GM18508 (cell line): Measurements from ENCODE around the gene KLHDC8A.

Source experiments
- ATAC-seq: cut with Tn5 transposase; IDR thresholded peaks from one replicate; pipeline ENCODE4 v1.9.1; 2021; ENCODE audit warnings: moderate number of reproducible peaks; ENCODE audit not compliant: insufficient read depth, unreplicated experiment

KLHDC8A gene

DNA sequence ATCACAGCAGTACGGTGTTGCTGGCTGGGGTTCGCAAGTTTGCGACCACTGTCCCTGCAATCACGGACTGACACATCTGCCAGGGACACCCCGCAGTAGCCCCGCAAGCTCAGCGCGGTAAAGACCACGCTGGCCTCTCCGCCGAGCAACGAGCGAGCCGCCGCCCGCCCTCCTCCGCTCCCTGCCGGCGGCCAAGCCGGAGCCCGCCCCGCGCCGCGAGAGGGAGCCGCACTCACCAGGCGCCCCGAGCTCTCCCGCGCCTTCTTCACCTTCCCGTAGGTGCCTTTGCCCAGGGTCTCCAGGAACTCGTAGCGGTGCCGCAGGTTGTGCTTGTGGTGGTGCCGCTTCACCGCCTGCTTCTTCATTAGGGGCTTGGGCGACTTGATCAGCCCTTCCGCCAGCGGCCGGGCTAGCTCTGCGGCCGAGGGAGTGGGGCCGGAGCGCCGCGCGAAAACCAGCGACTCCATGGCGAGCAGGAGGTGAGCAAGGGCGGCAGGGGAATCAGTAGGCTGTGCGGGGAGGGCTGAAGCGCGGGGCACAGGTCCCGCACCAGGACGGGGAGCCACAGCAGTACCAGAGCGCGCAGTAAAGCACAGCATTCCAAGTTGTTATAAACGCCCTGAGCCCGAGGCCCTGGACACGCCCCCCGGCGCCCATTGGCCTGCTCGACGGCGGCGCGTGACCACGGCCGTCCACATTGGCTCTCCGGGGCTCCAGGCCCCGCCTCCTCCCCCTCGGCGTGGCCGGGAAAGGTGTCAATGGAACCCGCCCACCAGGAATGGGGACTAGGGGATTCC is 35.4 kb downstream of the KLHDC8A start, which contains the start of gene NUAK2:
NUAK2 (minus strand) TSS at position 584 of the 797 bp plus-strand sequence; CDS start at position 467, 117 bp downstream.
- ATAC-seq, result no peak

DNA sequence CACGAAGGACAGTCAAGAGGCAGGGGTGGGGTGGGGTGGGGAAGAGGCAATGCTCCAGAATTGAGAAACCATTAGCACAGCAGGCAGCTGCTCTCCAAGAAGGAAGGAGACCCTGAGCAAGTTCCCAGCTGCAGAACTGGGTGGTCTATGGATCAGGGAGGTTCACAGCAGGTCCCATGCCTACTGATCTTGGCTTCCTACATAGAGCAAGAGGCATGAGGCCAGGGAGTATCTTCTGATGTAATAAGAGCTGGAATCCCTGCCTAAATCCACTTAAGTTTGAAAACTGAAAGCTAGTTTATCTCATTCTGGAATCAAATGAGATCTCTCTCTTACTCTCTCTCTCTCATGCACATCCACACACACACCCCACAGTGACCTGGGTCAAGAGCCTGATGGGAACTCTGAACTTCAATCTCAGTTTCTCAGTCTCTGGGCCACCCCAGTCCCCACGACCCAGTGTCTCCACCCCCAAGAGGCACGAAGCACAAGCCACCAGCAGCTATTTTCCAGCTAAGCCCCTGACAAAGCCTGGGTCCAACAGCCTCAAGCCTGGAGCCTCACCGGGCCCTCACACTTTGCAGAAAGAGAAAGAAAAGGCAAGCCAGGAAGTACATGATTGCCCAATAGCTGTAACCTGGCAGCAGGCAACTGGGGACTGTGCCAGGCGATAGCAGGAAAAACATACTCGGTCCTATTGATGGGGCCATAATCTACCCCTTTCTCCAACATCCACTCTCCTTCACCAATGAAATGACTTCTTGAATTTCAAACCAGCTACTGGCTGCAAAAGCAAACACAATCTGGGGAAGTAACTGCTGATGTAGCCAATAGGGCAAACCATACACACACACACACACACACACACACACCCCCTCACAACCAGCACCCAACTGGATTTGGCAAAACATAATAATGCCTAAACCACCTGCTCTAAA is 37.4 kb downstream of the KLHDC8A start:
- ATAC-seq, result no peak

DNA sequence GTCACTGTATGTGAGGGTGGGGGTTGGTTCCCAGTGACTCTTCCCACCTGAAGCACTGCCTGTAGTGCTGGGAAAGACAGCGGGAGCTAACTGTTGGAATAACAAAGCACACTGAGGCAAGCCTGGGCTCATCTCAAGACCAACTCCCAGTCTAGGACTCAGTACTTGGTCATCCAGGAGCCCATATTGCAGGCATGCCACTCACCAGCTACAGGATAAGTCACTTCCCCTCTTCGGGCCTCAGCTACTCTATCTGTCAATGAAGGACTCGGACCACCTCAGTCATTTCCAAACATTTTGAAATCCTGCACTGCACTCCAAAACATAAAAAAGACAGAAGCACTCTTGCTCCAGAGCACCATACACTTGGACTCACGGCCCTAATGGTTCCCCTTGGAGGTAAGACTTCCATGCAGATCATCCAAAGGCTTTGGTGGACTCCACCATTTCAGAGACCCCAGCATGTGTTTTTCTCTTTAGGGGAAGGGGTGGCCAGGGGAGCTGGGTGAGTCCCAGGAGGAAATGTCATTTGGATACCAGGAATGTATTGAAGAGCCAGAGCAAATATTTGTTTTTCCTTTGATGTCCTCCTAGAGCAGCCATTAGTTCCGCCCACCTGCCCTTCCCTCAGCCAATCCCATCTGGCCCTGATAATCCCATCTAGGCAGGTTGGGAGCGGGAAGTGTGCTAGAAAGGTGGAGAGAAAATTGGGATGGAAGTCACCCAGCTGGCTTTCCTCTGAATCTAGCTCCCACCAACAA is 38.3 kb downstream of the KLHDC8A start:
- no peak for ATAC-seq

DNA sequence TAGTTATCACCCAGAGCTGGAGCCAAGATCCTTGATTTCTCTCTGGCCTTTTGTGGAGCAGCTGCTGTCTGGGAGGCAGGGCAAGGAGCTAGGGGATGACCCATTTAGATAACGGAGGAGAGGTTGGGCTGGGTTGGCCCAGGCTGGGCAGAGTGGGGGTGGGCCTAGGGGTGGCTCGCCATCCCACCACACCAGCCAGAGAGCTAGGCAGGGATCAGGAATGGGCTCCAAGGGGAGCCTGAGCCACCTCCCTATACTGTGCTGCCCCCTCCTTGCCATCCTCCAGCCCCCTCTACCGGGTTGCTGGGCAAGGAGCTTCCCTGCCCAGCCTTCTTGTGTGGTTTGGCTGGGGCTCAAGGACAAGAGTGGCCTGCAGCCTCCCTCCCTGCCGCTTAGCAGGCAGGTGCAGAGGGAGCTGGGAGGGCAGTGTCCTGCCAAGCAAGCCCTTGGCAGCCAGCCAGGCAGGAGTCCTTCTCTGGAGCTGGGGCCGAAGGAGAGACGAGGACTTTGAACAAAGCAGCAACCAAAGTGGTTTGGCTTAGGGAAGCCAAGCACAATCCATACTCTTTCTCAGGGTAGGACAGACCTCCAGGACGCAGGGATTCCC is 39.3 kb downstream of the KLHDC8A start:
- ATAC-seq, result no peak

DNA sequence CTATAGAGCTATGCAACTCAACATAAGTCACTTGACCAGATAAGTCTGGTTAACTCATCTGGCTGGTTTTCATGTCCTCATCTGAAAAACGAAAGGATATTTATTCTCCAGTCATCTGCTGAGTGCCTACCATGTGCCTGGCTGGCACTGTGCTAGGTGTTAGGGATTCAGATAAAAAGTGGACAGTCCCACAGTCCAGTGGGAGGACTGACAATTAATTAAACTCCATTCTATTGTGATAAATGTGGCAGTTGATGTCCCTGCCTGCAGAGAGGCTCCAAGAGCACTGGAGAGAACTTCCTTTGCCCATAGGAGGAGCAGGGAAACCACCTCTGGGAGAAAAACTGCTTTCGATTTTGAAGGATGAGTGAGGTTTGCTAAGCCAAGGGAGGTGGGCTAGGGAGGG is 40.6 kb downstream of the KLHDC8A start:
- no peak for ATAC-seq

DNA sequence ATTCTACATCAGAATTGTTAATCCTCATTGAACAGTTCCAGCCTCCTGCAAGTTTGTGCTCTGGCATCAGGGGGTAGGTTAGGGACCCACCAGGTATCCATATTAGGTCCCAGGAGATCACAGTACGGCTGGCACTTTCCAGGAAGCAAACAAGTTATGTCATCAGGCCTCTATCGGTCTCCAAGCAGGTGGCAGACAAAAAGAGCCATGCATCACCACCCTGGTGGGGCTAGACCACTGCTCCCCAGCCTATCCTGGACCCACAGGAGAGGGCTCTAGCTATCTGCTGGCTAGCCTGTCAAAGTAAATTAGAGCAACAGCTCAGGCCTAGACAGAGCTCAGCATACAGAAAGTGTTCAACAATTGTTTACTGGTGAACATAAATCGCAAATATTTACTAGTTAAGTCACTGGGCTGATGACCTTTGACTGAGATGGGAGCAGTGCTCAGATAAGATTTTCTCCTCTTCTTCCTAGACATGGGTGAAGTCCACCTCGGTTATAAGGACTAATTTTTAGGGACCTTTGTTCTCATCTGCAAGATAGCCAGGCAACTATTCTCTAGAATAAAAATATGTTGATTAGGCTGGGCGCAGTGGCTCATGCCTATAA is 41.6 kb downstream of the KLHDC8A start:
- ATAC-seq, result no peak

DNA sequence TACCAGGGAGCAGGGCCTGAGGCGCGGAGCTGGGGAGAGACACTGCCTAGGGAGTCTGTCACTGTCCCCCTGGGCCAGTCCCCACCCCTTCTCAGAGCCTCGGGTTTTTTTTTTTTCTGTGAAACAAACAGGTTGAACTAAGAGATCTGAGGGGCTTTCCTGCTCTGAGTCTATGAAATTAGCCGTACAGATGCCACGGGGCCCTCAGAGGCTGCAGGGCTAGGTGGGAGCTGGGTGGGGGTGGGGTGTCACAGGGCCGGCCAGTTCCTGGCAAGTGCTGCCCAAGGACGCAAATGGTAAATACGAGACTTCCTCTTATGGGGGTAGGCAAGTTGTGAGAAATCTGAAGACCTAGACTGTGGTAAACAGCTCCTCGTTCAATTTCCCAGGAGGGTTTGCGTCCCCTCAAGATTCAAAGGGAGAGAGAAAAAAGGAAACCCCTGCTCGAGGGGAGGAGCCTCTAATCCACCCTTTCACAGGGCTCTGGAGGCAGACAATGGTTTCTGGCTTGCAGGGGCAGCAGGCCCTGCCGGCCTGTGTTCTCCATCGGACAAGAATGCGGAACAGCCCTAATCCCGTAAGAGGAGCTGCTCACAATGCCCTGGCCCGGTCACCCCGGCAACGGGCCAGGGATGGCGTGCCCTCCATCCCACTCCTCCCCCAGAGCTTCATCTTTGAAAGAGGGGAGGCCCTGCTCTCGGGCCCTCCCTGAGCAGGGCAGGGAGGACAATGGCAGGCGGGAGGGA is 43.0 kb downstream of the KLHDC8A start:
- ATAC-seq, result no peak

DNA sequence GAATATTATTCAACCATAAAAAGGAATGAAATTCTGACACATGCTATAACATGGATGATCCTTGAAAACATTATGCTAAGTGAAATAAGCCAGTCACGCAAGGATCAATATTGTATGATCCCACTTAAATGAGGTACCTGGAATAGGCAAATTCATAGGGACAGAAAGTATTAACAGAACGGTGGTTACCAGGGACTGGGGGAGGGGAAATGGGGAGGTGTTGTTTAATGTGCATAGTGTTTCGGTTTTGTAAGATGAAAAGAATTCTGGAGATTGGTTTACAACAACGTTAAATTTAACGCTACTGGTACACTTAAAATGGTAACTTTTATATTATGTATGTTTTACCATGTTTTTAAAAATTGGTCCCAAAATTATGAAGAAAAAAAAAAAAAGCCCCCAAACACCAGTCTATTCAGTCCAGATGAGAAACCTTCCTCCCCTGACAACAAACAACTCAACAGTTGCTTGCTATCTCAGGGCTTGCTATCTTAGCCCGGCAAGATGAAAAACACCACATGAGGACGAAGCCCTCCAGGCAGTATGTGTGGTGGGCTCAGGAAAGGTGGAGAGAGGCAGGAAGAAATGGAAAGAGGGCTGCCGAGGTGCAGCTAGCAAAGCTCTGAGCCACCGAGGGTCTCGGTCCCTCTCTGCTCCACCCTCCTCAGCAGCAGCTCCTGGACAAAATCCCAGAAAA is 43.7 kb downstream of the KLHDC8A start:
- ATAC-seq, result no peak

DNA sequence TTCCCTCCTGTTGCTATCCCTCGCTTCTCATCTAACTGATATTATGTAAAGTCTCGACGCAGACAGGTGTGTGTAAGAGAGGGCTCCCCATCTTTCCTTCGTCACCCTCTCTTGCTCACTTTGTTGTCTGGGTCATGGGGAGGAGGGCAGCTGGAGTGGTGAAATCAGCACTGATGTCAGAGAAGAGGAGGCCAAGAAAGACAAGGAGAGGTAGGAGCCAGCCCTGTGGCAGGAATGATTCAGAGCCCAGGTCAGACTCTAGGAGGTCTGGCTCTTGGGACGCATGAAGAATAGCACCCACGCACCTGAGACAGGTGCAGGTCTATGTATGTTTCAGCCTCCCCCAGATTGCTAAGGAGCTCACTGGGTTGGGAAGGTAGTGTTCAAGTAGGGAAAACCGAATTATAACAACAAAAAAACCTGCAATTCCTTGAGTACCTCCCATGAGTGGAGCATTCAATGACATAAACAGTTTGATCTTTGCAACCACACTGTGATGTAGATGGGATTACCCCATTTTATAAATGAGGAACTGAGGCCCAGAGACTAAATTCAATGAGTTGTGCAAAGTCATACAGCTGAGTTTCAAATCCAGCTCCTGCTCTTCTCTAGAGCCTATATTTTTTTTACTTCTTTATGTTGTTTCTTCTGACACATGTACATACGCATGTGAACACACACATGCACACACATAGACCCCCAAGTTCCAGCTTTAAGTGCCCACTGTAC is 45.6 kb downstream of the KLHDC8A start:
- no peak for ATAC-seq

DNA sequence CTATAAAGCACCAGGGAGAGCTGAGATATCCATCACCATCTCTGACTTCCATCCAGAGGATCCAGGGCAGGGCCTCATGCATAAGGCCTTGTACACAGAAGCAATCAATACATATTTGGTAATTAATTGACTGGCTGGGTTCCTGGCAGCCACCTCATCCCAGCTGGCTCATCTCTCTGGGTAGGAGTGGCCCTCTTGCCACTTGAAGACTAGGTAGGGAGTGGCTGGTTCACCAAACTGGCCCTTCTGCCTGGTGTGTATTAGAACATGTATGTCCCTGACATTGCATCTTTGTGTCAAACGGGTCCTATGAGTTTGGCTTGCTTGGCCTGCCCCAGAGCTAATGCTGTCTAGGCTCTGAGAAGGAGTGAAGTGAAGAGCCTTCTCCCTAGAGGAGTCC is 47.0 kb downstream of the KLHDC8A start:
- ATAC-seq, result no peak

DNA sequence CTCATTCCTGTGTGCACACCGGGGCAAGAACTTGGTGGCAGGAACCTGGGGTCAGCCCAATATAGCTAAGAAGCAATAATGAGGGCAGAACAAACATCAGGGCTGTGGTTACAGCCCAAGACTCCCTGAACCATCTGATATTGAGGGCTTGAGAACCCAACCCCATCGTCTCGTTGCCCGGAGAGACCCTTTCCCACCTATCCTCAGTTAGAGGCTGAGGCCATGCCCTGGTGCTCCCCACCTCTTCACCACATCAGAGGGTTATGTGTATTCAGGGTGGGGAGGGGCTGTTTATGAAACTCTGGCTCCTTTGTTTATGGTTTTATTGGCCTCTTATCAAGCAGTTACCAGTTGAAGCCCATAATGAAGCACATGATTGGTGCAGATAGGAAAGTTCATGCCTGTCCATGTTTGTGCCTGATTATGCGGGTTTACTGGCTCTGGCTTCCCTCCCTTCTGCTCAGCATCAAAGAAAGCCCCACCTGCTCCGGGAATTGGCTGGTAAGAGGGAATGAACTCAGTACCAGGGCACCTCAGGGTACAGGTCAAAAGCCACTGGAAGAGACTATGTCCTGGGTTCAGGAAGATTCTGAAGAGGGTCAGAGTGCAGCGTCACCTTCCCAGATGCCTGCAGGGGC is 49.7 kb downstream of the KLHDC8A start:
- ATAC-seq, result no peak

DNA sequence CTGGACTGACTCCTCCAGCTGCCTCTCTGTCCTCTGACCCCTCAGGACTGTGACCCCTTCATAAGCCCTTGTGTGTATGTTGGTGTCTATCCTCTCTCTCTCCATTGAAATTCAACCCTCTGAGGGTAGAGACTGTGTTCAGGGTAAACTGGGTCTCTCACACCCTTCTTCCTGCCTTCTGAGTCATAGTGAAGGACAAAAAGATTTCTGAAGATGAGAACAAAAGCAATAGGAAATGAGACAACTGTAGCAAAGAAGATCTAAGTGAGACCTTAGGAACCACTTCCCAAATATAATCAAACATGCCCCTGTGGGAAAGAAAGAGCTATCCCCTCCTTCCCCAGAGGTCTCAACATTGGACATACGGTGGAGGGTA is 52.0 kb downstream of the KLHDC8A start:
- no peak for ATAC-seq

DNA sequence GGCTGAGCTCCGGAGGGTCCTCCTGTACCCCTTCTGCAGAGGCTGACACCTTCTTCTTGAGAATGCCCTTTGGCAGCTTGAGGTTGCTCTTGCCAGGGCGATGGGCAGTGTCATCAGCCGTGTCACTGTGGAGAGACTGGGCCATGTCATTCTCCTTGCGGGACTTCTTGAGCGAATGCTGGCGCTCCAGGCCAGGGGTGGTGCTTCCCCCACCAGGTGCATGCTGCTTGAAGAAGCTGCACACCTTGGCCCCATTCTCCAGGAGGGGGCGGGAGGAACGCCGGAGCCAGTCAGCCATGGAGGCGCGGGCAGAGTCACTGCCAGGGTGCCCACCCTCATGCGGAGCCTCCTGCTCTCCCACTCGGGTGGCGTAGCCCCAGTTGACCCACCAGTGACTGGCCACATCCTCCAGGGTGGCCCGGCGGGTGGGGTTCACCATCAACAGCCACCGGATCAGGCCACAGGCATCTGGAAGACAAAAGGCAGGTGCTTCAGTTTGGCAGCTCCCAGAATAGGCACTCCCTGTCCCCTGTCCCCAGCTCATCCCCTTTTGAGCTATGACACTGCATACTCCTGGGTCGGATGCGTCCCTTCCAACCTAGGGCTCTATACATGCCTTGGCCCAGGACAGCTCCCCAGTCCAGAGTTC is 52.6 kb downstream of the KLHDC8A start:
- ATAC-seq, result no peak

DNA sequence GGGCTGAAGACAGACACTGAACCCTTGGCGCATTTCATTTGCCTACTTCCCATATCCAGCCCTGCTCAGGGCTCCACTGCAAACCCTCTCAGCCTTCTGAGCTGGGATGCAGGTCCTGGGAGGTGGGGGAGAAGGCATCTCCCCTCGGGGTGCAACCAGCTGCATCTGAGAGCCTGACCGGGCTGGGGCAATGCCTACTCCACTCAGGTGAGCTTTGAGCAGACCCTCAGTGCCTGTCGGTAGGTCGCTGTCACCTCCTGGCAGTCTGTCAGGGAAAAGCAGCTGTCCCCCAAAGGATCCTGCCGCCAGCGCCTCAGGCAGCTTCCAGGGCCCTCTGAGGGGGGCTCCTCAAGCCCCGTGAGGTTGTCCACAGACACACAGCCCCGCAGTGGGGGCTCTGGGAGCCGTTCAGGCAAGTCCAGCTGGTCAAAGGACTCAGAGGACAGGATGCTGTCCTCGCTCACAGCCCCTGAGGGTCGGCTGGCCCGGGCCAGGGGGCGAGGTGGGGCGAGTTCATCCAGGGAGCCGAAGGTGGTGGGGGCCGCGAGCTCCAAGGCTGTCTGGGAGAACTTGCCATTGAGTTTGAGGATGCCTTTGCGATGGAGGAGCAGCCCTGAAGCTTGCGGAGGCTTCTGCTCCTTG is 53.4 kb downstream of the KLHDC8A start:
- ATAC-seq, result no peak

DNA sequence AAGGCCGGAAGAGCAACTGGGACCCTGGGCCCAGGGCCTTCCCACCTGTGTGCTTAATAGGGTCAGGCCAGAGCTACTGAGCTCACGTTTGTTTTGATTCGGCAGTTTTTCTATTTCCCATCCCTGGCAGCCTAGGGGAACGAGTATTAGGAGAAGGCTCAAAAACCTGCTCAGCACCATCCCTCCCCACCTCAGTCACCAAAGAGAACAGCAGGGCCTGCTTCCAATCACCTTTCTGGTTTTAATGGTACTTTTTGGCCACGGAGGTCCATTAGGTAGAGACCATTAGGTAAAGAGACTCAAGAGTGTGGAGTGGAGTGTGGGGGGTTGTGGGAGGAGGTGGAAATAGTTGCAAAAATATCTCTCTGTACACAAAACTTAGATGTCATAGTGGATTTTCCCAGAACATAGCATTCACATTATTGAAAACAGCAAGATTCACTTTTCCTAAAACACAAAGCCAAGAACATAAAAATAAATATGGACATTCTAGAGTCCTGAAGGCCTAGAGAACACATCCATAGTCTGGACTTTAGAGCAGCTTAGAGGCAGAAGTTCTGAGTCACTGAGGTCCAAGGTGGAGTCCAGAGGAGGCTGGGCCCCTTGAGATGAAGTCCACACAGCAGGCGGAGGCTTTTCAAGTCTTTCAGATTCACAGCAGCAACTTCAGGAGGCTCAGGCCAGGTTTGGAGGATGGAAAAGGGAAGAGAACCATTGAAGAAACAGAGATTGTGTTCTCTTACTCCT is 54.7 kb downstream of the KLHDC8A start:
- no peak for ATAC-seq
